OCI-LY1 (cell line): ENCODE data around the gene BRSK1.

ENCODE experiments used
- CTCF ChIP-seq: fragments of 200-600 bp; sonication (generic), shearing (Covaris generic); IDR thresholded peaks from 2 replicates; pipeline ENCODE4 v1.5.1; 2017; ENCODE audit warnings: mild to moderate bottlenecking, antibody characterized with exemption, low read length, moderate library complexity, mixed read lengths
- EZH2 ChIP-seq: fragments of 200-600 bp; sonication (generic), shearing (Covaris generic); IDR thresholded peaks from 2 replicates; pipeline ENCODE4 v1.8.0; 2017; ENCODE audit warnings: borderline replicate concordance, mixed run types, mild to moderate bottlenecking, antibody characterized with exemption, low read length, moderate library complexity, mixed read lengths

DNA sequence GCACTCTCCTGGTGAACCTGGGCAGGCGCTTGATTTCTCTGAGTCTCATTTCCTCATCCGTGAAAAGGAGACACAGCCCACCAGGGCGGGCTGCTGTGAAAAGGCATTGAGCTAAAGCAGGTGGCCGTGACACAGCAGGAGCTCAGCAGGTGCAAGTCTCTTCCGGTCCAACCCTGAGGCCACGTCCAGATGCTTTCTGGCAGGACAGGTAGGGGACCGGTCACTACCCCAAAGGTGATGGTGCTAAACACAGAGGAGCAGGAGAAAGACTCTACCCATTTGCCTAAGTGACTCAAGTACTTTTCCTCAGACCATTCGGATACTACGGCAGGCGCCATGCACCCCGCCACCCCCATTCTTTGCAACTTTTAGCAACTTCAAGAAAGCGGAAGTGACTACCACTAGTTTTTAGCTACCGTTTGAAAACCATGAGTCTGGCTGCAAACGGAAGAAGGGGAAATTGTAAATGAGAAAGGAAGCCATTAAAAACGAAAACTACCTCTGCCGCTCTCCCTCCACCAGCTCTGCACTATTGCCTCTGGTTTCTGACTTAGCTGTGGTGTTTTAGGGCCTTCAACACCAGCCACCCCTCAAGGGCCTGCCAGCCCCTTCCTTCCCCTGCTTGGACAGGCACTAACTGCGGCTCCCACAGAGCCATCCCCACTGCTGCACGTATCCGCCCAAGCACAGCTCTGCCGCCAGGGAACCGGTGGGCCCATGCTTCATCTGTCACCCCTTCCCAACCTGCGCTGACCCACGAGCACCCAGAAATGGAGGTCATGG, 29.8 kb upstream of the BRSK1 start:
- TF ChIP-seq CTCF (no peak), EZH2 (no peak)
